Activated B cell treated with CpG ODN at 0.5 μM for 24 hours (primary cell): ENCODE results near the gene MOB3A. TPM values are rescaled to one million over a fixed set of nuclear protein-coding genes. Genes with fewer than 3 reads are reported as not detected.
A peak's percentile ranks its signal among the peaks of the same experiment; 100 is the strongest.

Source experiments
- ATAC-seq: fragments of 200-7000 bp; cut with Tn5 transposase; one replicate; pipeline ENCODE4 v1.10.0; 2021; ENCODE audit warnings: low read depth, mild to moderate bottlenecking, moderate library complexity
- CTCF ChIA-PET: fragments of 350-600 bp; sonication (Branson Sonifier 250); formaldehyde crosslinking; loops from one replicate; lab custom pipeline; 2021; ENCODE audit warnings: antibody characterized with exemption; lab: Charles Lee
- POLR2A ChIA-PET: fragments of 350-600 bp; sonication (Branson Sonifier 250); formaldehyde crosslinking; loops from one replicate; lab custom pipeline; 2021; ENCODE audit warnings: antibody characterized with exemption; lab: Charles Lee
- DNase-seq: peaks from one replicate; pipeline ENCODE4 v3.0.0; 2022
- H3K27ac Mint-ChIP-seq: one replicate; pipeline ENCODE4 v1.8.0; 2020; ENCODE audit warnings: mixed read lengths
- H3K27me3 Mint-ChIP-seq: one replicate; pipeline ENCODE4 v1.8.0; 2021; ENCODE audit warnings: mixed read lengths
- H3K36me3 Mint-ChIP-seq: one replicate; pipeline ENCODE4 v1.8.0; 2021; ENCODE audit warnings: low read depth, mixed read lengths
- H3K4me1 Mint-ChIP-seq: one replicate; pipeline ENCODE4 v1.8.0; 2021; ENCODE audit warnings: mixed read lengths
- H3K4me3 Mint-ChIP-seq: one replicate; pipeline ENCODE4 v1.8.0; 2020; ENCODE audit warnings: mild to moderate bottlenecking, mixed read lengths
- H3K9me3 Mint-ChIP-seq: one replicate; pipeline ENCODE4 v1.8.0; 2020; ENCODE audit warnings: mixed read lengths
- intact Hi-C: fragments of 100-400 bp; cut with micrococcal nuclease; formaldehyde crosslinking; loops from one replicate; pipeline ENCODE4 v1.15.1; 2024
- total RNA-seq: library from RNA; stranded (reverse); gene quantifications from 2 replicates; pipeline ENCODE4 v1.2.3, GENCODE V29; 2022
- TF ChIP-seq, protein P1 (sequence below): fragments of 200-600 bp; IDR thresholded peaks from one replicate; pipeline ENCODE4 v1.8.0; 2022; ENCODE audit warnings: antibody characterized with exemption, mild to moderate bottlenecking

The MOB3A gene
- total RNA-seq, 1 donor from 2014 or later = 189 TPM

DNA sequence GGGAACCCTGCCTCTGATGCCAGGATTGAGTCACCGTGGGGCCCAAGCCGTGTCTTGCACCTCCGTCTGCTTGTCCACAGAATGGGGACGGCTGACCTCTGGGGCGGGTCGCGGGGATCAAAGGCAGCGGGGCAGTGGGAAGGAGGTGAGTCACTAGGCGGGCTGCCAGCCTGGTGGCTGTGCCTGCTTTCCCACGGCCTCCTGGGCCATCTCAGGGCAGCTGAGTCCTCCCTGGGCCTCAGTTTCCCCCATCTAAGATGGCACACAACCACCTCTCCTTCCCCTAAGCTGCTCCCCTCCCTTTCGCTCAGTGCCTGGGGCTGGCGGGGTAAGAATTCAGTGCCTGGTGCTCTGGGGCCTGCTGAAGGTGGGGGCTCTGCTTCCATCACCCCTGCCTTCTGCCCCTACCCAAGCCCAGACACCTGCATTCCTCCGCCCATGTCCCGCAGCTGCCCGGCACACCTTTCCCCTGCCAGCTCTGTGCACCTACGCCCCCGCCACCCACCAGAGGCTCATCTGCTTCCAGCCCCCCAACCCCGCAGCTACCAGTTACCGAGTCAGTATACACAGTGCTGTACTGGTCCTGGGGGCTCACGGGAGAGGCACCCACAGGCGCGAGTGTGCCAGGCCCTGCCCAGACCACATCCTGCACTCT lies 48.5 kb downstream of the MOB3A start:
- H3K36me3 Mint-ChIP-seq = peaks cover 65% of the 10 kb centered on the region
- peak overlapping the region; percentile 53 for H3K27ac Mint-ChIP-seq
- H3K27me3 Mint-ChIP-seq = no peaks in the 10 kb centered on the region
- intact Hi-C loops = no loop called here
- peaks cover 78% of the 10 kb centered on the region for H3K4me1 Mint-ChIP-seq
- TF ChIP-seq, protein P1, sequence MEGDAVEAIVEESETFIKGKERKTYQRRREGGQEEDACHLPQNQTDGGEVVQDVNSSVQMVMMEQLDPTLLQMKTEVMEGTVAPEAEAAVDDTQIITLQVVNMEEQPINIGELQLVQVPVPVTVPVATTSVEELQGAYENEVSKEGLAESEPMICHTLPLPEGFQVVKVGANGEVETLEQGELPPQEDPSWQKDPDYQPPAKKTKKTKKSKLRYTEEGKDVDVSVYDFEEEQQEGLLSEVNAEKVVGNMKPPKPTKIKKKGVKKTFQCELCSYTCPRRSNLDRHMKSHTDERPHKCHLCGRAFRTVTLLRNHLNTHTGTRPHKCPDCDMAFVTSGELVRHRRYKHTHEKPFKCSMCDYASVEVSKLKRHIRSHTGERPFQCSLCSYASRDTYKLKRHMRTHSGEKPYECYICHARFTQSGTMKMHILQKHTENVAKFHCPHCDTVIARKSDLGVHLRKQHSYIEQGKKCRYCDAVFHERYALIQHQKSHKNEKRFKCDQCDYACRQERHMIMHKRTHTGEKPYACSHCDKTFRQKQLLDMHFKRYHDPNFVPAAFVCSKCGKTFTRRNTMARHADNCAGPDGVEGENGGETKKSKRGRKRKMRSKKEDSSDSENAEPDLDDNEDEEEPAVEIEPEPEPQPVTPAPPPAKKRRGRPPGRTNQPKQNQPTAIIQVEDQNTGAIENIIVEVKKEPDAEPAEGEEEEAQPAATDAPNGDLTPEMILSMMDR = no peak
- no peaks in the 10 kb centered on the region for H3K9me3 Mint-ChIP-seq
- H3K4me3 Mint-ChIP-seq = peak overlapping the region; percentile 93
- ATAC-seq (no peak), DNase-seq (no peak)
- POLR2A ChIA-PET = interaction anchor here (0.8 to 59.1 kb wide), 6 partner anchors 6 to 217 kb away, joined by 5 to 2723 read pairs (median 248); partner anchors contain the start of genes AP3D1, IZUMO4, MKNK2 and MOB3A
- CTCF ChIA-PET = no interaction called here

DNA sequence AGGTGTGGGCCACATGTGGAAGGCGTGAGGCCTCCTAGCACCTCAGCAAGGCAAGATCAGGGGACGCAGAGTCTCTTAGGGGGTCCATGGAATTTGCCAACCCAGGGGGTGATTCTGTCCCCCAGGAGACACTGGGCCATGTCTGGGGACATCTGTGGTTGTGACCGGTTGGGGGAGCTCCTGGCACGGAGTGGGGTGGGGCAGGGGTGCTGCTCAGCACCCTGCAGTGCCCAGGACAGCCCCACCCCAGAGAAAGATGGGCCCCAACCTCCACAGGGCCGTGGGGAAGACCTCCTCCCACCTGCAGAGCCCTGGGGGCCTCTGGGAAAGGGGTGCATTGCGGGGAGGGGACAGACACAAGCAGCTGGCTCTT lies 49.1 kb downstream of the MOB3A start:
- Mint-ChIP-seq H3K27me3 (no peaks in the 10 kb centered on the region), H3K27ac (no peak overlapping the region), H3K36me3 (peaks cover 68% of the 10 kb centered on the region), H3K4me1 (peaks cover 78% of the 10 kb centered on the region), H3K4me3 (peak overlapping the region; percentile 93), H3K9me3 (no peaks in the 10 kb centered on the region)
- CTCF ChIA-PET = no interaction called here
- TF ChIP-seq, protein P1 = no peak
- ATAC-seq (no peak), DNase-seq (no peak)
- POLR2A ChIA-PET = interaction anchor here (0.8 to 59.1 kb wide), 4 partner anchors 6 to 121 kb away, joined by 5 to 2723 read pairs (median 490); partner anchors contain the start of genes IZUMO4, MKNK2 and MOB3A
- intact Hi-C loops = no loop called here

DNA sequence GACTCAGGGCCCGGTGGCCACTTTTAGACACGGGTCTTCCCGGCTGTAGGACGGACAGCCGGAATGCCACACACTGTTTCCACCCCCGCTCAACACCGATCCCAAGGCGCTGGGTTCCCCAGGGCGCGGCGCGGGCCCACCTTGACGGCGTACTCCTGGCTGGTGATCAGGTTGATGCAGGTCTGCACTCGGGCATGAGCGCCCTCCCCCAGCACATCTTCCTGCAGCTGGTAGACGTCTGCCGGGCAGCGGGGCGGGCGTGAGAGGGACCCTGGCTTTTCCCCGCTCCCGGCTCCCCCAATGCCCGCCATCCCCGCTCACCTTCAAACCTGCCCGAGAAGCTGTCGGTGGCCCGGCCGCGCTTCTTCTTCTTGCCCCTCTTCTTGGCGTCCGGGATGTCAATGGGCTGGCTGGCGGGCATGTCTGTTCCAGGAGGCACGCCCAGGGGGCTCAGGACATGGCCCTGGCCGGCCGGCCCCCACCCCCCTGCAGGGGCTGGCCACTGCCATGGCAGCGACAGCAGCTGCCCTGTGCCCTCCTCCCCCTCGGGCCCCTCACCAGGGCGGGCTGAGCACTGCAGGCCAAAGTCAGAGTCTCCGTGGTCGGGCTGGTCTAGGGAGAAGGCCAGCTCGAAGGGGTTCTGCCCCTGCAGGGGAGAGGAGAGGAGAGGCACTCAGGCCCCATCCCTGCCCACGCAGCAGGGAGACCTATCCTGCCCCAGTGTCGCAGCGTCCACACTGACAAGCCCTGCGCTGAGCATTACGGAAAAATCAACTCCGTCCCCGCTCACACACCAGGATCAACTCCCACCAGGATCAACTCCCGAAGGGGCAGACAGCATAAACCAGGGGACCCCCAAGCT lies 49.8 kb downstream of the MOB3A start:
- peak overlapping the region; percentile 24 for H3K27ac Mint-ChIP-seq
- TF ChIP-seq, protein P1 = no peak
- ChIA-PET POLR2A (interaction anchor here (1.3 to 59.1 kb wide), 5 partner anchors 7 to 149 kb away, joined by 3 to 2723 read pairs (median 490); partner anchors contain the start of genes IZUMO4, MKNK2 and MOB3A), CTCF (no interaction called here)
- no peaks in the 10 kb centered on the region for H3K27me3 Mint-ChIP-seq
- peaks cover 71% of the 10 kb centered on the region for H3K36me3 Mint-ChIP-seq
- DNase-seq (no peak), ATAC-seq (no peak)
- H3K9me3 Mint-ChIP-seq = no peaks in the 10 kb centered on the region
- H3K4me1 Mint-ChIP-seq = peaks cover 74% of the 10 kb centered on the region
- intact Hi-C loops = no loop called here
- H3K4me3 Mint-ChIP-seq = peak overlapping the region; percentile 93

DNA sequence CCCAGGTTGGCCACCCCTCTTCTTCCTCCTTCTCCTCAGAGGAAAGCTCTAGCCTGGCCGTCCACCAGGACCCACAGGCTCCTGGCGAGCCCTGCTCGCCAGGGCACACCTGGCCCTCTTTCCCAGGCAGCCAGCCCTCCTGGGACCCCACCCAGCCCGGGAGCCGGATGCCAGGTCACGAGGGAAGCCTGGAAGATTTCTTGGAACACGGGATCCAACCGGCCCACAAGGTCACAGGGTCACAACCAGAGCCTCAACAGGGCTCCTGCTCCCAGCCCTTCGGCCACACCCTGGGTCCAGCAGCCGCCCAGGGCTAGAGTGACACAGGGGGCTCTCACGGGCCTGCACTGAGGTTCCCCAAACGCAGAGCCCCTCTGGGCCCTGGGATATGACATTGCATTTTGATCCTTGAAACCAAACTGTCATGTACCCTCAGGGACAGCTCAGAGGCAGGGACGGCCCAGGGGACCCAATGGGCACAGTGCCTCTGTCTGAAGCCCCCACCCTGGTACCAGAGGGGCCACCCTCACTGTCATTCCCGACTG lies 50.6 kb downstream of the MOB3A start:
- peak overlapping the region; percentile 75 for H3K27ac Mint-ChIP-seq
- H3K4me1 Mint-ChIP-seq = peaks cover 79% of the 10 kb centered on the region
- H3K4me3 Mint-ChIP-seq = peak overlapping the region; percentile 56
- POLR2A ChIA-PET = interaction anchor here (0.6 to 59.1 kb wide), 6 partner anchors 8 to 1147 kb away, joined by 3 to 2723 read pairs (median 247); partner anchors contain the start of genes IZUMO4, MKNK2 and MOB3A
- TF ChIP-seq, protein P1 = no peak
- DNase-seq = no peak
- CTCF ChIA-PET = no interaction called here
- peaks cover 77% of the 10 kb centered on the region for H3K36me3 Mint-ChIP-seq
- no peaks in the 10 kb centered on the region for H3K9me3 Mint-ChIP-seq
- intact Hi-C loops = no loop called here
- ATAC-seq = no peak
- H3K27me3 Mint-ChIP-seq = no peaks in the 10 kb centered on the region
